ENCODE measurements around the gene INAVA. TPM values are rescaled to one million over a fixed set of nuclear protein-coding genes. Genes with fewer than 3 reads are reported as not detected.

Gene INAVA
- total and polyA plus RNA-seq, 2 of the 13 experiments (the other 11 are each of a cell fraction or from before 2014, with no cell fraction given) = 6.0 to 13.5 TPM

DNA sequence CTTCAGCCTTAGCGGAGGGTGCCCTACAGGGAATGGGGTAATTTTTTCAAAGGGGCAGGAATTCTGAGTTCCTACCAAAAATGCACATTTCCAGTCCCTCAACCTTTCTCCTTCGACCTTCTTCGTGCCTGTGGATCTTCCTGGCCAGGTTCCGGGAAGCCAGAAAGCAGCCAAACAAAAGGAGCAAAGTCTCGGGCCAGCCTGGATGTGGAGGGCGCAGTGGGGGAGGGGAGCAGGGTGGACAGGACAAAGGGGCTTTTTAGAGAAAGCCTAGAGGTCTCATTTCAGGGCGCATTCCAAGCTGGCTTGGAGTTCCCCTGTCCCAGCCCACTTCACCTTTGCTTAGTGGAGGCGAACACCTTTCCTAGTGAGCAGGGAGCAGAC is 2.9 kb upstream of the INAVA start (continued):
- TF ChIP-seq, protein P1, sequence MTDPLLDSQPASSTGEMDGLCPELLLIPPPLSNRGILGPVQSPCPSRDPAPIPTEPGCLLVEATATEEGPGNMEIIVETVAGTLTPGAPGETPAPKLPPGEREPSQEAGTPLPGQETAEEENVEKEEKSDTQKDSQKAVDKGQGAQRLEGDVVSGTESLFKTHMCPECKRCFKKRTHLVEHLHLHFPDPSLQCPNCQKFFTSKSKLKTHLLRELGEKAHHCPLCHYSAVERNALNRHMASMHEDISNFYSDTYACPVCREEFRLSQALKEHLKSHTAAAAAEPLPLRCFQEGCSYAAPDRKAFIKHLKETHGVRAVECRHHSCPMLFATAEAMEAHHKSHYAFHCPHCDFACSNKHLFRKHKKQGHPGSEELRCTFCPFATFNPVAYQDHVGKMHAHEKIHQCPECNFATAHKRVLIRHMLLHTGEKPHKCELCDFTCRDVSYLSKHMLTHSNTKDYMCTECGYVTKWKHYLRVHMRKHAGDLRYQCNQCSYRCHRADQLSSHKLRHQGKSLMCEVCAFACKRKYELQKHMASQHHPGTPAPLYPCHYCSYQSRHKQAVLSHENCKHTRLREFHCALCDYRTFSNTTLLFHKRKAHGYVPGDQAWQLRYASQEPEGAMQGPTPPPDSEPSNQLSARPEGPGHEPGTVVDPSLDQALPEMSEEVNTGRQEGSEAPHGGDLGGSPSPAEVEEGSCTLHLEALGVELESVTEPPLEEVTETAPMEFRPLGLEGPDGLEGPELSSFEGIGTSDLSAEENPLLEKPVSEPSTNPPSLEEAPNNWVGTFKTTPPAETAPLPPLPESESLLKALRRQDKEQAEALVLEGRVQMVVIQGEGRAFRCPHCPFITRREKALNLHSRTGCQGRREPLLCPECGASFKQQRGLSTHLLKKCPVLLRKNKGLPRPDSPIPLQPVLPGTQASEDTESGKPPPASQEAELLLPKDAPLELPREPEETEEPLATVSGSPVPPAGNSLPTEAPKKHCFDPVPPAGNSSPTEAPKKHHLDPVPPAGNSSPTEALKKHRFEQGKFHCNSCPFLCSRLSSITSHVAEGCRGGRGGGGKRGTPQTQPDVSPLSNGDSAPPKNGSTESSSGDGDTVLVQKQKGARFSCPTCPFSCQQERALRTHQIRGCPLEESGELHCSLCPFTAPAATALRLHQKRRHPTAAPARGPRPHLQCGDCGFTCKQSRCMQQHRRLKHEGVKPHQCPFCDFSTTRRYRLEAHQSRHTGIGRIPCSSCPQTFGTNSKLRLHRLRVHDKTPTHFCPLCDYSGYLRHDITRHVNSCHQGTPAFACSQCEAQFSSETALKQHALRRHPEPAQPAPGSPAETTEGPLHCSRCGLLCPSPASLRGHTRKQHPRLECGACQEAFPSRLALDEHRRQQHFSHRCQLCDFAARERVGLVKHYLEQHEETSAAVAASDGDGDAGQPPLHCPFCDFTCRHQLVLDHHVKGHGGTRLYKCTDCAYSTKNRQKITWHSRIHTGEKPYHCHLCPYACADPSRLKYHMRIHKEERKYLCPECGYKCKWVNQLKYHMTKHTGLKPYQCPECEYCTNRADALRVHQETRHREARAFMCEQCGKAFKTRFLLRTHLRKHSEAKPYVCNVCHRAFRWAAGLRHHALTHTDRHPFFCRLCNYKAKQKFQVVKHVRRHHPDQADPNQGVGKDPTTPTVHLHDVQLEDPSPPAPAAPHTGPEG (CRISPR knock-in tag; IDR thresholded peaks at IDR 0.05) = no peak
- TF ChIP-seq PHF21A (CRISPR knock-in tag; IDR thresholded peaks at IDR 0.05) (peak; percentile 84), SMAD9 (CRISPR knock-in tag; IDR thresholded peaks at IDR 0.05) (no peak), NCOA5 (CRISPR knock-in tag; IDR thresholded peaks at IDR 0.05) (no peak), NFATC3 (CRISPR knock-in tag; IDR thresholded peaks at IDR 0.05) (no peak), ERF (CRISPR knock-in tag; IDR thresholded peaks at IDR 0.05) (no peak), ZNF670 (CRISPR knock-in tag; IDR thresholded peaks at IDR 0.05; ENCODE audit: borderline replicate concordance) (no peak), HIVEP1 (CRISPR knock-in tag; IDR thresholded peaks at IDR 0.05) (no peak), TAF15 (IDR thresholded peaks at IDR 0.05; ENCODE audit: low read depth, low read length, poor library complexity, severe bottlenecking) (no peak)
- TF ChIP-seq, protein P2, sequence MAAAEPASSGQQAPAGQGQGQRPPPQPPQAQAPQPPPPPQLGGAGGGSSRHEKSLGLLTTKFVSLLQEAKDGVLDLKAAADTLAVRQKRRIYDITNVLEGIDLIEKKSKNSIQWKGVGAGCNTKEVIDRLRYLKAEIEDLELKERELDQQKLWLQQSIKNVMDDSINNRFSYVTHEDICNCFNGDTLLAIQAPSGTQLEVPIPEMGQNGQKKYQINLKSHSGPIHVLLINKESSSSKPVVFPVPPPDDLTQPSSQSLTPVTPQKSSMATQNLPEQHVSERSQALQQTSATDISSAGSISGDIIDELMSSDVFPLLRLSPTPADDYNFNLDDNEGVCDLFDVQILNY (CRISPR knock-in tag; conservative IDR thresholded peaks at IDR 0.05) = no peak
- TF ChIP-seq, protein P3, sequence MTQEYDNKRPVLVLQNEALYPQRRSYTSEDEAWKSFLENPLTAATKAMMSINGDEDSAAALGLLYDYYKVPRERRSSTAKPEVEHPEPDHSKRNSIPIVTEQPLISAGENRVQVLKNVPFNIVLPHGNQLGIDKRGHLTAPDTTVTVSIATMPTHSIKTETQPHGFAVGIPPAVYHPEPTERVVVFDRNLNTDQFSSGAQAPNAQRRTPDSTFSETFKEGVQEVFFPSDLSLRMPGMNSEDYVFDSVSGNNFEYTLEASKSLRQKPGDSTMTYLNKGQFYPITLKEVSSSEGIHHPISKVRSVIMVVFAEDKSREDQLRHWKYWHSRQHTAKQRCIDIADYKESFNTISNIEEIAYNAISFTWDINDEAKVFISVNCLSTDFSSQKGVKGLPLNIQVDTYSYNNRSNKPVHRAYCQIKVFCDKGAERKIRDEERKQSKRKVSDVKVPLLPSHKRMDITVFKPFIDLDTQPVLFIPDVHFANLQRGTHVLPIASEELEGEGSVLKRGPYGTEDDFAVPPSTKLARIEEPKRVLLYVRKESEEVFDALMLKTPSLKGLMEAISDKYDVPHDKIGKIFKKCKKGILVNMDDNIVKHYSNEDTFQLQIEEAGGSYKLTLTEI (CRISPR knock-in tag; conservative IDR thresholded peaks at IDR 0.05) = no peak
- TF ChIP-seq, protein P4, sequence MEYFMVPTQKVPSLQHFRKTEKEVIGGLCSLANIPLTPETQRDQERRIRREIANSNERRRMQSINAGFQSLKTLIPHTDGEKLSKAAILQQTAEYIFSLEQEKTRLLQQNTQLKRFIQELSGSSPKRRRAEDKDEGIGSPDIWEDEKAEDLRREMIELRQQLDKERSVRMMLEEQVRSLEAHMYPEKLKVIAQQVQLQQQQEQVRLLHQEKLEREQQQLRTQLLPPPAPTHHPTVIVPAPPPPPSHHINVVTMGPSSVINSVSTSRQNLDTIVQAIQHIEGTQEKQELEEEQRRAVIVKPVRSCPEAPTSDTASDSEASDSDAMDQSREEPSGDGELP (IDR thresholded peaks at IDR 0.05; ENCODE audit: borderline replicate concordance, low read depth) = no peak
- TF ChIP-seq, protein P5, sequence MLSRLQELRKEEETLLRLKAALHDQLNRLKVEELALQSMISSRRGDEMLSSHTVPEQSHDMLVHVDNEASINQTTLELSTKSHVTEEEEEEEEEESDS (CRISPR knock-in tag; IDR thresholded peaks at IDR 0.05; ENCODE audit: borderline replicate concordance) = no peak
